Measurements from ENCODE around the gene EYA2. TPM values are rescaled to one million over a fixed set of nuclear protein-coding genes. Genes with fewer than 3 reads are reported as not detected.

Gene EYA2
- total RNA-seq, 2 experiments from 2014 or later, result not detected

GRCh38 chr20:47027042-47027441, 132.4 kb downstream of the EYA2 start:
- Mint-ChIP-seq H3K4me3 (no peak overlapping the region), H3K9me3 (ENCODE audit: low read depth) (no peaks in the 10 kb centered on the region), H3K36me3 (ENCODE audit: low read depth) (no peaks in the 10 kb centered on the region), H3K4me1 (no peaks in the 10 kb centered on the region), H3K27ac (no peak overlapping the region), H3K27me3 (peaks cover 16% of the 10 kb centered on the region)
- intact Hi-C loops (cut with DNase I, micrococcal nuclease), result no loop called here
- ATAC-seq (no peak), DNase-seq (no peak)
- POLR2A ChIA-PET, result no interaction called here
- CTCF ChIA-PET, result no interaction called here

- Mint-ChIP-seq H3K4me1 (no peaks in the 10 kb centered on the region), H3K27ac (no peak overlapping the region), H3K4me3 (no peak overlapping the region), H3K27me3 (peaks cover 16% of the 10 kb centered on the region), H3K36me3 (ENCODE audit: low read depth) (no peaks in the 10 kb centered on the region), H3K9me3 (ENCODE audit: low read depth) (no peaks in the 10 kb centered on the region)
- intact Hi-C loops (cut with DNase I, micrococcal nuclease), result no loop called here
- no peak for DNase-seq
- no peak for ATAC-seq
- ChIA-PET POLR2A (no interaction called here), CTCF (no interaction called here)
Measured at GRCh38 chr20:47027456-47027855, 132.8 kb downstream of the EYA2 start.

- no peak for ATAC-seq
- H3K4me3 Mint-ChIP-seq, result no peak overlapping the region
- H3K27ac Mint-ChIP-seq, result no peak overlapping the region
- H3K4me1 Mint-ChIP-seq, result no peaks in the 10 kb centered on the region
- ChIA-PET POLR2A (no interaction called here), CTCF (interaction anchor here (0.5 kb wide), 1 partner anchor 366 kb away, joined by 3 read pairs; no protein-coding TSS in a partner anchor)
- DNase-seq, result no peak
- H3K27me3 Mint-ChIP-seq, result peaks cover 16% of the 10 kb centered on the region
- no peaks in the 10 kb centered on the region for H3K9me3 Mint-ChIP-seq (ENCODE audit: low read depth)
- intact Hi-C loops (cut with DNase I, micrococcal nuclease), result no loop called here
- H3K36me3 Mint-ChIP-seq (ENCODE audit: low read depth), result no peaks in the 10 kb centered on the region
Measured at GRCh38 chr20:47028487-47028886, 133.8 kb downstream of the EYA2 start.

- peaks cover 12% of the 10 kb centered on the region for H3K27me3 Mint-ChIP-seq
- no peak for ATAC-seq
Measured at GRCh38 chr20:47029845-47030244, 135.2 kb downstream of the EYA2 start.

GRCh38 chr20:47030271-47030810, 135.7 kb downstream of the EYA2 start:
- DNase-seq (no peak), ATAC-seq (no peak)
- POLR2A ChIA-PET, result no interaction called here
- intact Hi-C loops (cut with DNase I, micrococcal nuclease), result no loop called here
- H3K4me3 Mint-ChIP-seq, result no peak overlapping the region
- no peaks in the 10 kb centered on the region for H3K9me3 Mint-ChIP-seq (ENCODE audit: low read depth)
- peaks cover 11% of the 10 kb centered on the region for H3K27me3 Mint-ChIP-seq
- H3K36me3 Mint-ChIP-seq (ENCODE audit: low read depth), result no peaks in the 10 kb centered on the region
- CTCF ChIA-PET, result no interaction called here
- H3K27ac Mint-ChIP-seq, result no peak overlapping the region
- no peaks in the 10 kb centered on the region for H3K4me1 Mint-ChIP-seq

More at GRCh38 chr20:47029845-47030244, 135.2 kb downstream of the EYA2 start:
- Mint-ChIP-seq H3K4me1 (no peaks in the 10 kb centered on the region), H3K4me3 (no peak overlapping the region), H3K36me3 (ENCODE audit: low read depth) (no peaks in the 10 kb centered on the region), H3K27ac (no peak overlapping the region), H3K9me3 (ENCODE audit: low read depth) (no peaks in the 10 kb centered on the region)
- intact Hi-C loops (cut with DNase I, micrococcal nuclease), result no loop called here
- CTCF ChIA-PET, result no interaction called here
- POLR2A ChIA-PET, result no interaction called here
- DNase-seq, result no peak

GRCh38 chr20:47031004-47031403, 136.4 kb downstream of the EYA2 start:
- Mint-ChIP-seq H3K27ac (no peak overlapping the region), H3K27me3 (peaks cover 6% of the 10 kb centered on the region), H3K9me3 (ENCODE audit: low read depth) (no peaks in the 10 kb centered on the region), H3K4me3 (no peak overlapping the region), H3K4me1 (no peaks in the 10 kb centered on the region), H3K36me3 (ENCODE audit: low read depth) (no peaks in the 10 kb centered on the region)
- CTCF ChIA-PET, result no interaction called here
- intact Hi-C loops (cut with DNase I, micrococcal nuclease), result no loop called here
- ATAC-seq, result no peak
- POLR2A ChIA-PET, result no interaction called here
- DNase-seq, result no peak

GRCh38 chr20:47031821-47032220, 137.2 kb downstream of the EYA2 start:
- peaks cover 6% of the 10 kb centered on the region for H3K27me3 Mint-ChIP-seq
- intact Hi-C loops (cut with DNase I, micrococcal nuclease), result no loop called here
- CTCF ChIA-PET, result no interaction called here
- H3K36me3 Mint-ChIP-seq (ENCODE audit: low read depth), result no peaks in the 10 kb centered on the region
- no peak overlapping the region for H3K4me3 Mint-ChIP-seq
- ATAC-seq (no peak), DNase-seq (no peak)
- H3K9me3 Mint-ChIP-seq (ENCODE audit: low read depth), result no peaks in the 10 kb centered on the region
- H3K27ac Mint-ChIP-seq, result no peak overlapping the region
- H3K4me1 Mint-ChIP-seq, result no peaks in the 10 kb centered on the region
- POLR2A ChIA-PET, result no interaction called here

GRCh38 chr20:47032933-47033578, 138.4 kb downstream of the EYA2 start:
- H3K27ac Mint-ChIP-seq, result no peak overlapping the region

GRCh38 chr20:47033665-47034064, 139.0 kb downstream of the EYA2 start:
- DNase-seq, result no peak
- no peaks in the 10 kb centered on the region for H3K36me3 Mint-ChIP-seq (ENCODE audit: low read depth)

More at GRCh38 chr20:47032933-47033578, 138.4 kb downstream of the EYA2 start:
- no peak for DNase-seq
- Mint-ChIP-seq H3K36me3 (ENCODE audit: low read depth) (no peaks in the 10 kb centered on the region), H3K4me3 (no peak overlapping the region), H3K9me3 (ENCODE audit: low read depth) (no peaks in the 10 kb centered on the region), H3K4me1 (no peaks in the 10 kb centered on the region), H3K27me3 (peaks cover 5% of the 10 kb centered on the region)
- ChIA-PET CTCF (no interaction called here), POLR2A (no interaction called here)
- ATAC-seq, result no peak
- intact Hi-C loops (cut with DNase I, micrococcal nuclease), result no loop called here

GRCh38 chr20:47035026-47035590, 140.5 kb downstream of the EYA2 start:
- ATAC-seq (no peak), DNase-seq (no peak)
- Mint-ChIP-seq H3K9me3 (ENCODE audit: low read depth) (no peaks in the 10 kb centered on the region), H3K27me3 (peaks cover 14% of the 10 kb centered on the region), H3K36me3 (ENCODE audit: low read depth) (no peaks in the 10 kb centered on the region), H3K27ac (no peak overlapping the region), H3K4me3 (no peak overlapping the region), H3K4me1 (no peaks in the 10 kb centered on the region)
- intact Hi-C loops (cut with DNase I, micrococcal nuclease), result no loop called here
- ChIA-PET POLR2A (no interaction called here), CTCF (no interaction called here)

More at GRCh38 chr20:47033665-47034064, 139.0 kb downstream of the EYA2 start:
- intact Hi-C loops (cut with DNase I, micrococcal nuclease), result no loop called here
- Mint-ChIP-seq H3K4me1 (no peaks in the 10 kb centered on the region), H3K9me3 (ENCODE audit: low read depth) (no peaks in the 10 kb centered on the region), H3K27ac (no peak overlapping the region), H3K27me3 (peaks cover 7% of the 10 kb centered on the region), H3K4me3 (no peak overlapping the region)
- ChIA-PET POLR2A (no interaction called here), CTCF (no interaction called here)
- no peak for ATAC-seq

GRCh38 chr20:47036091-47036870, 141.6 kb downstream of the EYA2 start:
- H3K4me1 Mint-ChIP-seq, result no peaks in the 10 kb centered on the region
- intact Hi-C loops (cut with DNase I, micrococcal nuclease), result no loop called here
- no peak overlapping the region for H3K27ac Mint-ChIP-seq
- H3K27me3 Mint-ChIP-seq, result peaks cover 17% of the 10 kb centered on the region
- no peaks in the 10 kb centered on the region for H3K36me3 Mint-ChIP-seq (ENCODE audit: low read depth)
- ATAC-seq, result no peak
- CTCF ChIA-PET, result no interaction called here
- DNase-seq, result no peak
- H3K9me3 Mint-ChIP-seq (ENCODE audit: low read depth), result no peaks in the 10 kb centered on the region
- POLR2A ChIA-PET, result no interaction called here
- H3K4me3 Mint-ChIP-seq, result no peak overlapping the region

Data from activated CD4-positive, alpha-beta T cell treated with anti-CD3 and anti-CD28 coated beads for 36 hours (primary cell).